WTC11 (cell line): ENCODE measurements around the gene TENT4B. TPM values are rescaled to one million over a fixed set of nuclear protein-coding genes. Genes with fewer than 3 reads are reported as not detected.

Experiments used
- ATAC-seq: fragments of 200-7000 bp; cut with Tn5 transposase; 2 replicates; pipeline ENCODE4 v1.10.0; 2021; ENCODE audit warnings: mild to moderate bottlenecking, moderate library complexity
- CTCF ChIA-PET: fragments of 300-600 bp; sonication (Branson Sonifier 250); formaldehyde crosslinking; loops from one replicate; lab custom pipeline; 2021; ENCODE audit warnings: antibody characterized with exemption; lab: Charles Lee
- POLR2A ChIA-PET: fragments of 350-600 bp; sonication (Branson Sonifier 250); formaldehyde crosslinking; loops from one replicate; lab custom pipeline; 2021; ENCODE audit warnings: antibody characterized with exemption; lab: Charles Lee
- DNase-seq: peaks from one replicate; pipeline ENCODE4 v3.0.0; 2021; ENCODE audit warnings: low spot score
- H3K27ac Mint-ChIP-seq: 2 replicates; pipeline ENCODE4 v1.8.0; 2021; ENCODE audit warnings: mixed read lengths
- H3K27me3 Mint-ChIP-seq: 2 replicates; pipeline ENCODE4 v1.8.0; 2021; ENCODE audit warnings: low read depth, mild to moderate bottlenecking, moderate library complexity, mixed read lengths
- H3K36me3 Mint-ChIP-seq: 2 replicates; pipeline ENCODE4 v1.8.0; 2021; ENCODE audit warnings: mixed read lengths
- H3K4me1 Mint-ChIP-seq: 2 replicates; pipeline ENCODE4 v1.8.0; 2022; ENCODE audit warnings: mixed read lengths
- H3K4me3 Mint-ChIP-seq: 2 replicates; pipeline ENCODE4 v1.8.0; 2021; ENCODE audit warnings: mild to moderate bottlenecking, moderate library complexity, mixed read lengths
- H3K9me3 Mint-ChIP-seq: 2 replicates; pipeline ENCODE4 v1.8.0; 2021; ENCODE audit warnings: mixed read lengths
- ESRRA ChIP-seq: sonication (generic); formaldehyde crosslinking; IDR thresholded peaks from 2 replicates; pipeline ENCODE4 v1.8.1; 2022; ENCODE audit warnings: mild to moderate bottlenecking, missing genetic modification reagents, borderline replicate concordance
- FOXJ3 ChIP-seq: sonication (generic); formaldehyde crosslinking; IDR thresholded peaks from 2 replicates; pipeline ENCODE4 v1.9.0; 2021; ENCODE audit warnings: missing genetic modification reagents, mild to moderate bottlenecking, borderline replicate concordance
- GABPB1 ChIP-seq: sonication (generic); formaldehyde crosslinking; IDR thresholded peaks from 2 replicates; pipeline ENCODE4 v1.8.1; 2023; ENCODE audit warnings: mild to moderate bottlenecking, missing genetic modification reagents
- IRF2 ChIP-seq: sonication (generic); formaldehyde crosslinking; IDR thresholded peaks from 2 replicates; pipeline ENCODE4 v1.8.0; 2022; ENCODE audit warnings: low read depth, missing genetic modification reagents, borderline replicate concordance
- MXD4 ChIP-seq: fragments of 250-450 bp; sonication (Bioruptor Pico); IDR thresholded peaks from 2 replicates; pipeline ENCODE4 v1.8.0; 2021; ENCODE audit warnings: mild to moderate bottlenecking, moderate library complexity, borderline replicate concordance
- NR2C2 ChIP-seq: sonication (generic); formaldehyde crosslinking; IDR thresholded peaks from 2 replicates; pipeline ENCODE4 v1.8.0; 2022; ENCODE audit warnings: mild to moderate bottlenecking, missing genetic modification reagents
- OVOL2 ChIP-seq: fragments of 250-450 bp; sonication (Bioruptor Pico); IDR thresholded peaks from 2 replicates; pipeline ENCODE4 v1.9.0; 2021; ENCODE audit warnings: mild to moderate bottlenecking, borderline replicate concordance
- PRRX2 ChIP-seq: fragments of 250-450 bp; sonication (Bioruptor Pico); IDR thresholded peaks from 2 replicates; pipeline ENCODE4 v1.8.0; 2021; ENCODE audit warnings: mild to moderate bottlenecking
- TP53 ChIP-seq: sonication (generic); formaldehyde crosslinking; IDR thresholded peaks from 2 replicates; pipeline ENCODE4 v1.8.1; 2023; ENCODE audit warnings: mild to moderate bottlenecking, missing genetic modification reagents
- ZNF219 ChIP-seq: sonication (generic); formaldehyde crosslinking; IDR thresholded peaks from 2 replicates; pipeline ENCODE4 v1.8.0; 2023; ENCODE audit warnings: missing genetic modification reagents, mild to moderate bottlenecking, borderline replicate concordance
- ZNF232 ChIP-seq: sonication (generic); formaldehyde crosslinking; IDR thresholded peaks from 2 replicates; pipeline ENCODE4 v1.8.0; 2022; ENCODE audit warnings: mild to moderate bottlenecking, missing genetic modification reagents
- ZNF263 ChIP-seq: sonication (generic); formaldehyde crosslinking; IDR thresholded peaks from 2 replicates; pipeline ENCODE4 v1.8.1; 2022; ENCODE audit warnings: low read depth, mild to moderate bottlenecking, moderate library complexity, missing genetic modification reagents
- ZNF317 ChIP-seq: sonication (generic); formaldehyde crosslinking; IDR thresholded peaks from 2 replicates; pipeline ENCODE4 v1.8.1; 2023; ENCODE audit warnings: low read depth, mild to moderate bottlenecking, moderate library complexity, missing genetic modification reagents, borderline replicate concordance
- ZNF396 ChIP-seq: fragments of 250-450 bp; sonication (Bioruptor Pico); IDR thresholded peaks from 2 replicates; pipeline ENCODE4 v1.8.0; 2021; ENCODE audit warnings: mild to moderate bottlenecking, moderate library complexity, borderline replicate concordance
- total RNA-seq: library from RNA; stranded (reverse); gene quantifications from 3 replicates; pipeline ENCODE4 v1.2.3, GENCODE V29; 2021
- TF ChIP-seq, protein P1 (sequence below): sonication (generic); formaldehyde crosslinking; IDR thresholded peaks from 2 replicates; pipeline ENCODE4 v1.8.0; 2023; ENCODE audit warnings: missing genetic modification reagents, mild to moderate bottlenecking, borderline replicate concordance
- TF ChIP-seq, protein P2 (sequence below): fragments of 250-450 bp; sonication (Bioruptor Pico); IDR thresholded peaks from 2 replicates; pipeline ENCODE4 v1.9.0; 2021; ENCODE audit warnings: mild to moderate bottlenecking
- TF ChIP-seq, protein P3 (sequence below): sonication (generic); formaldehyde crosslinking; IDR thresholded peaks from 2 replicates; pipeline ENCODE4 v1.8.1; 2022; ENCODE audit warnings: low read depth, mild to moderate bottlenecking, moderate library complexity, missing genetic modification reagents, borderline replicate concordance
- TF ChIP-seq, protein P4 (sequence below): fragments of 250-450 bp; sonication (Bioruptor Pico); IDR thresholded peaks from 2 replicates; pipeline ENCODE4 v1.8.0; 2021; ENCODE audit warnings: mild to moderate bottlenecking
- TF ChIP-seq, protein P5 (sequence below): sonication (generic); formaldehyde crosslinking; IDR thresholded peaks from 2 replicates; pipeline ENCODE4 v1.8.1; 2022; ENCODE audit warnings: mild to moderate bottlenecking, missing genetic modification reagents, moderate library complexity, borderline replicate concordance
- TF ChIP-seq, protein P6 (sequence below): sonication (generic); formaldehyde crosslinking; IDR thresholded peaks from 2 replicates; pipeline ENCODE4 v1.8.0; 2022; ENCODE audit warnings: mild to moderate bottlenecking, missing genetic modification reagents
- TF ChIP-seq, protein P7 (sequence below): sonication (generic); formaldehyde crosslinking; IDR thresholded peaks from 2 replicates; pipeline ENCODE4 v1.8.1; 2022; ENCODE audit warnings: missing genetic modification reagents, borderline replicate concordance

The TENT4B gene
- total RNA-seq, 1 experiment from 2014 or later, result 14.3 TPM

DNA sequence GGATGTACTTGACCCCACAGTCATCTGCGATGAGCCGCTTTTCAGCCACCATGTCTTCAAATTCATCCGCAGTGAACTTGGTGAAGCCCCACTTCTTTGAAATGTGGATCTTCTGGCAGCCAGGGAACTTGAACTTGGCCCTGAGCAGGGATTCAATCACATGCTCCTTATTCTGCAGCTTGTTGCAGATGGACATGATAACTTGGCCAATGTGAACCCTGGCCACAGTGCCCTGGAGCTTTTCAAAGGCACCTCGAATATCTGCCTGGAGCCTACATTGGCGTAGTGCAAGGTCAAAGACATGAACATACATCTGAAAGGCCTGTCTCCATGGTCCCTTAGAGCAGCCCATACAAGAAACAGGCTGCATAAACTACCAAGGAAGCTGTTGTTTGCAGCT lies 1.8 kb upstream of the TENT4B start (continued):
- TF ChIP-seq ZNF396 (CRISPR knock-in tag), result no peak
- TF ChIP-seq, all 79 proteins: peak for 0

DNA sequence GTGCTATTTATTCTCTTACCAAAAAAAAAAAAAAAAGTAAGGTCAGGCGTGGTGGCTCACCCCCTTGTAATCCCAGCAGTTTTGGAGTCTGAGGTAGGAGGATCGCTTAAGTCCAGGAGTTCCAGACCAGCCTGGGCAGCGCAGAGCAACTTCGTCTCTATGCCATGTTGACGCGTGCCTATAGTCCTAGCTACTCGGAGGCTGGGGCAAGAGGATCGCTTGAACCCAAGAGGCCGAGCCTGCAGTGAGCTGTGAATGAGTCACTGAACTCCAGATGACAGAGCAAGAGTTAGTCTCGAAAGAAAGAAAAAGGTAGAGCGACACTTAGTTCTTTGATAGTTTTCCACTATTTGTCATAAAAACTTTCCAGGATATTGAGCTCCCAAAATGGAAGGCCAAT lies 1.4 kb upstream of the TENT4B start:
- H3K4me1 Mint-ChIP-seq, result peaks cover 24% of the 10 kb centered on the region
- CTCF ChIA-PET, result interaction anchor here (1.0 to 1.4 kb wide), 3 partner anchors 16 to 127 kb away, joined by 4 to 12 read pairs (median 6); partner anchors contain the start of gene CNEP1R1
- ATAC-seq, result no peak
- peaks cover 3% of the 10 kb centered on the region; the same call in 1 of the 2 replicates for H3K27me3 Mint-ChIP-seq
- no peak for TF ChIP-seq GABPB1 (CRISPR knock-in tag)
- TF ChIP-seq, protein P1, sequence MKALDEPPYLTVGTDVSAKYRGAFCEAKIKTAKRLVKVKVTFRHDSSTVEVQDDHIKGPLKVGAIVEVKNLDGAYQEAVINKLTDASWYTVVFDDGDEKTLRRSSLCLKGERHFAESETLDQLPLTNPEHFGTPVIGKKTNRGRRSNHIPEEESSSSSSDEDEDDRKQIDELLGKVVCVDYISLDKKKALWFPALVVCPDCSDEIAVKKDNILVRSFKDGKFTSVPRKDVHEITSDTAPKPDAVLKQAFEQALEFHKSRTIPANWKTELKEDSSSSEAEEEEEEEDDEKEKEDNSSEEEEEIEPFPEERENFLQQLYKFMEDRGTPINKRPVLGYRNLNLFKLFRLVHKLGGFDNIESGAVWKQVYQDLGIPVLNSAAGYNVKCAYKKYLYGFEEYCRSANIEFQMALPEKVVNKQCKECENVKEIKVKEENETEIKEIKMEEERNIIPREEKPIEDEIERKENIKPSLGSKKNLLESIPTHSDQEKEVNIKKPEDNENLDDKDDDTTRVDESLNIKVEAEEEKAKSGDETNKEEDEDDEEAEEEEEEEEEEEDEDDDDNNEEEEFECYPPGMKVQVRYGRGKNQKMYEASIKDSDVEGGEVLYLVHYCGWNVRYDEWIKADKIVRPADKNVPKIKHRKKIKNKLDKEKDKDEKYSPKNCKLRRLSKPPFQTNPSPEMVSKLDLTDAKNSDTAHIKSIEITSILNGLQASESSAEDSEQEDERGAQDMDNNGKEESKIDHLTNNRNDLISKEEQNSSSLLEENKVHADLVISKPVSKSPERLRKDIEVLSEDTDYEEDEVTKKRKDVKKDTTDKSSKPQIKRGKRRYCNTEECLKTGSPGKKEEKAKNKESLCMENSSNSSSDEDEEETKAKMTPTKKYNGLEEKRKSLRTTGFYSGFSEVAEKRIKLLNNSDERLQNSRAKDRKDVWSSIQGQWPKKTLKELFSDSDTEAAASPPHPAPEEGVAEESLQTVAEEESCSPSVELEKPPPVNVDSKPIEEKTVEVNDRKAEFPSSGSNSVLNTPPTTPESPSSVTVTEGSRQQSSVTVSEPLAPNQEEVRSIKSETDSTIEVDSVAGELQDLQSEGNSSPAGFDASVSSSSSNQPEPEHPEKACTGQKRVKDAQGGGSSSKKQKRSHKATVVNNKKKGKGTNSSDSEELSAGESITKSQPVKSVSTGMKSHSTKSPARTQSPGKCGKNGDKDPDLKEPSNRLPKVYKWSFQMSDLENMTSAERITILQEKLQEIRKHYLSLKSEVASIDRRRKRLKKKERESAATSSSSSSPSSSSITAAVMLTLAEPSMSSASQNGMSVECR, result no peak
- TF ChIP-seq, protein P2, sequence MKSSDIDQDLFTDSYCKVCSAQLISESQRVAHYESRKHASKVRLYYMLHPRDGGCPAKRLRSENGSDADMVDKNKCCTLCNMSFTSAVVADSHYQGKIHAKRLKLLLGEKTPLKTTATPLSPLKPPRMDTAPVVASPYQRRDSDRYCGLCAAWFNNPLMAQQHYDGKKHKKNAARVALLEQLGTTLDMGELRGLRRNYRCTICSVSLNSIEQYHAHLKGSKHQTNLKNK (CRISPR knock-in tag), result no peak
- TF ChIP-seq, protein P3, sequence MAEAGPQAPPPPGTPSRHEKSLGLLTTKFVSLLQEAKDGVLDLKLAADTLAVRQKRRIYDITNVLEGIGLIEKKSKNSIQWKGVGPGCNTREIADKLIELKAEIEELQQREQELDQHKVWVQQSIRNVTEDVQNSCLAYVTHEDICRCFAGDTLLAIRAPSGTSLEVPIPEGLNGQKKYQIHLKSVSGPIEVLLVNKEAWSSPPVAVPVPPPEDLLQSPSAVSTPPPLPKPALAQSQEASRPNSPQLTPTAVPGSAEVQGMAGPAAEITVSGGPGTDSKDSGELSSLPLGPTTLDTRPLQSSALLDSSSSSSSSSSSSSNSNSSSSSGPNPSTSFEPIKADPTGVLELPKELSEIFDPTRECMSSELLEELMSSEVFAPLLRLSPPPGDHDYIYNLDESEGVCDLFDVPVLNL (CRISPR knock-in tag), result no peak
- TF ChIP-seq TP53, result no peak
- TF ChIP-seq, protein P4, sequence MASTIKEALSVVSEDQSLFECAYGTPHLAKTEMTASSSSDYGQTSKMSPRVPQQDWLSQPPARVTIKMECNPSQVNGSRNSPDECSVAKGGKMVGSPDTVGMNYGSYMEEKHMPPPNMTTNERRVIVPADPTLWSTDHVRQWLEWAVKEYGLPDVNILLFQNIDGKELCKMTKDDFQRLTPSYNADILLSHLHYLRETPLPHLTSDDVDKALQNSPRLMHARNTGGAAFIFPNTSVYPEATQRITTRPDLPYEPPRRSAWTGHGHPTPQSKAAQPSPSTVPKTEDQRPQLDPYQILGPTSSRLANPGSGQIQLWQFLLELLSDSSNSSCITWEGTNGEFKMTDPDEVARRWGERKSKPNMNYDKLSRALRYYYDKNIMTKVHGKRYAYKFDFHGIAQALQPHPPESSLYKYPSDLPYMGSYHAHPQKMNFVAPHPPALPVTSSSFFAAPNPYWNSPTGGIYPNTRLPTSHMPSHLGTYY (CRISPR knock-in tag), result no peak
- TF ChIP-seq PRRX2, result no peak
- TF ChIP-seq IRF2 (CRISPR knock-in tag), result no peak
- TF ChIP-seq, protein P5, sequence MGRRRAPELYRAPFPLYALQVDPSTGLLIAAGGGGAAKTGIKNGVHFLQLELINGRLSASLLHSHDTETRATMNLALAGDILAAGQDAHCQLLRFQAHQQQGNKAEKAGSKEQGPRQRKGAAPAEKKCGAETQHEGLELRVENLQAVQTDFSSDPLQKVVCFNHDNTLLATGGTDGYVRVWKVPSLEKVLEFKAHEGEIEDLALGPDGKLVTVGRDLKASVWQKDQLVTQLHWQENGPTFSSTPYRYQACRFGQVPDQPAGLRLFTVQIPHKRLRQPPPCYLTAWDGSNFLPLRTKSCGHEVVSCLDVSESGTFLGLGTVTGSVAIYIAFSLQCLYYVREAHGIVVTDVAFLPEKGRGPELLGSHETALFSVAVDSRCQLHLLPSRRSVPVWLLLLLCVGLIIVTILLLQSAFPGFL (CRISPR knock-in tag), result no peak
- no peak for TF ChIP-seq OVOL2
- TF ChIP-seq NR2C2, result no peak
- TF ChIP-seq ZNF219 (CRISPR knock-in tag), result no peak
- TF ChIP-seq ZNF263, result no peak
- TF ChIP-seq ESRRA (CRISPR knock-in tag), result no peak
- TF ChIP-seq, all 79 proteins: peak for 0
- Mint-ChIP-seq H3K4me3 (peak overlapping the region; percentile 86), H3K27ac (peak overlapping the region; percentile 96), H3K9me3 (no peaks in the 10 kb centered on the region), H3K36me3 (no peaks in the 10 kb centered on the region)
- POLR2A ChIA-PET, result interaction anchor here (0.6 kb wide), 1 partner anchor 59 kb away, joined by 3 read pairs; no protein-coding TSS in a partner anchor
- no peak for DNase-seq

DNA sequence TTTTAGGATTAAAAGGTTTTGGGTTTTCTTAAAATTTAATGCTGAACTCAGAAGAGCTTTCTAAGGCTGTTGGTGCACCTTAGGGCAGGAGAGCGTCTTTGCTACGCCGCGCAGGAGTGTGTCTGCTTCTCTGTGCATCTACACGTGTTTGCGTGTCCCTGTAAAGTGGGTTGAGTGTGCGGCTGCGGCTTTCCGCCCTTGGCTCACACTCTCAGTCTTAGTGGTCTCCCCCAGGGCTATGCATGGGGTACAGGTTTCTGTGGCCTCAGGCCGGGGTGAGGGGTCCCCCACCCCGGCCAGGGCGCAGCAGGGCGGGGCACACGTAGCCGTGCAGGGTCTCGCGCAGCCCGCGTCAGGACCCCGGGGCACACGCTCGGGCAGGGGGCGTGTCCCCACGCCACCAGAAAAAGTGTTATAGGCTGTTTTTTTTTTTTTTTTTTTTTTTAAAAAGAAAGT lies 727 bp upstream of the TENT4B start:
- ChIA-PET CTCF (interaction anchor here (1.0 to 1.4 kb wide), 3 partner anchors 17 to 128 kb away, joined by 4 to 12 read pairs (median 6); partner anchors contain the start of gene CNEP1R1), POLR2A (no interaction called here)
- ATAC-seq (peak; percentile 61), DNase-seq (no peak)
- peak overlapping the region; percentile 96 for H3K27ac Mint-ChIP-seq
- H3K4me1 Mint-ChIP-seq, result peaks cover 21% of the 10 kb centered on the region
- H3K27me3 Mint-ChIP-seq, result peaks cover 3% of the 10 kb centered on the region; the same call in 1 of the 2 replicates
- H3K4me3 Mint-ChIP-seq, result peak overlapping the region; percentile 86
- H3K36me3 Mint-ChIP-seq, result no peaks in the 10 kb centered on the region
- no peaks in the 10 kb centered on the region for H3K9me3 Mint-ChIP-seq
- TF ChIP-seq ZNF317 (CRISPR knock-in tag), result no peak
- TF ChIP-seq, protein P6, sequence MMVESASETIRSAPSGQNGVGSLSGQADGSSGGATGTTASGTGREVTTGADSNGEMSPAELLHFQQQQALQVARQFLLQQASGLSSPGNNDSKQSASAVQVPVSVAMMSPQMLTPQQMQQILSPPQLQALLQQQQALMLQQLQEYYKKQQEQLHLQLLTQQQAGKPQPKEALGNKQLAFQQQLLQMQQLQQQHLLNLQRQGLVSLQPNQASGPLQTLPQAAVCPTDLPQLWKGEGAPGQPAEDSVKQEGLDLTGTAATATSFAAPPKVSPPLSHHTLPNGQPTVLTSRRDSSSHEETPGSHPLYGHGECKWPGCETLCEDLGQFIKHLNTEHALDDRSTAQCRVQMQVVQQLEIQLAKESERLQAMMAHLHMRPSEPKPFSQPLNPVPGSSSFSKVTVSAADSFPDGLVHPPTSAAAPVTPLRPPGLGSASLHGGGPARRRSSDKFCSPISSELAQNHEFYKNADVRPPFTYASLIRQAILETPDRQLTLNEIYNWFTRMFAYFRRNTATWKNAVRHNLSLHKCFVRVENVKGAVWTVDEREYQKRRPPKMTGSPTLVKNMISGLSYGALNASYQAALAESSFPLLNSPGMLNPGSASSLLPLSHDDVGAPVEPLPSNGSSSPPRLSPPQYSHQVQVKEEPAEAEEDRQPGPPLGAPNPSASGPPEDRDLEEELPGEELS (CRISPR knock-in tag), result no peak
- no peak for TF ChIP-seq MXD4
- TF ChIP-seq ZNF232 (CRISPR knock-in tag), result no peak
- no peak for TF ChIP-seq FOXJ3
- TF ChIP-seq, protein P7, sequence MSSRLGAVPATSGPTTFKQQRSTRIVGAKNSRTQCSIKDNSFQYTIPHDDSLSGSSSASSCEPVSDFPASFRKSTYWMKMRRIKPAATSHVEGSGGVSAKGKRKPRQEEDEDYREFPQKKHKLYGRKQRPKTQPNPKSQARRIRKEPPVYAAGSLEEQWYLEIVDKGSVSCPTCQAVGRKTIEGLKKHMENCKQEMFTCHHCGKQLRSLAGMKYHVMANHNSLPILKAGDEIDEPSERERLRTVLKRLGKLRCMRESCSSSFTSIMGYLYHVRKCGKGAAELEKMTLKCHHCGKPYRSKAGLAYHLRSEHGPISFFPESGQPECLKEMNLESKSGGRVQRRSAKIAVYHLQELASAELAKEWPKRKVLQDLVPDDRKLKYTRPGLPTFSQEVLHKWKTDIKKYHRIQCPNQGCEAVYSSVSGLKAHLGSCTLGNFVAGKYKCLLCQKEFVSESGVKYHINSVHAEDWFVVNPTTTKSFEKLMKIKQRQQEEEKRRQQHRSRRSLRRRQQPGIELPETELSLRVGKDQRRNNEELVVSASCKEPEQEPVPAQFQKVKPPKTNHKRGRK, result no peak
